Body of pancreas (tissue), 4 donors: Measurements from ENCODE around the gene FCRLB.

ENCODE experiments used
- POLR2A ChIP-seq, 3 donors: fragments of 450-650 bp; IDR thresholded peaks; one replicate each; pipeline ENCODE4 v1.6.1; 2016; ENCODE audit warnings: antibody characterized with exemption in 3 of 3, mild to moderate bottlenecking in 2 of 3
- TF ChIP-seq, protein P1 (sequence below), 7 experiments: fragments of 450-650 bp in 4 of 7; fragments of 200-600 bp in 3 of 7; sonication (generic) in 3 of 7; IDR thresholded peaks; one replicate each; pipeline ENCODE4 v1.5.1; 2016 to 2019; ENCODE audit warnings: antibody characterized with exemption in 7 of 7

DNA sequence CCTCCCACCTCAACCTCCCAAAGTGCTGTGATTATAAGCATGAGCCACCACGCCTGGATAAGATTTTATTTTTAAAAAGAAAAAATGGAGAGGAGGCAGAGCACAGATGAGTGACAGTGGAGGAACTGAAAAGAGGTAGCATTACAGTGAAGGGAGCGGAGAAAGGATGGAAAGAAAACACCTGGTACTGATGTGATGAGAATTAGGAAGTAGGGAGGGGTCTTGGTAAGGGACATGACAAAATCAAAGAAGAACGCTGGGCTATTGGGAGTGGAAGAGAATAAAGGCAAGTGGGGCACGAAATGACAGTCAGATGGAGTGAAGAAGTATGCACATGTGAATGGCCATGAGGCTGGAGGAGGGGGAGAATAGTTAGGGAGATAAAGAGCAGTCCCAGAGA, 12.0 kb upstream of the FCRLB start:
- TF ChIP-seq POLR2A (IDR thresholded peaks at IDR 0.05): no peak
- TF ChIP-seq, protein P1, sequence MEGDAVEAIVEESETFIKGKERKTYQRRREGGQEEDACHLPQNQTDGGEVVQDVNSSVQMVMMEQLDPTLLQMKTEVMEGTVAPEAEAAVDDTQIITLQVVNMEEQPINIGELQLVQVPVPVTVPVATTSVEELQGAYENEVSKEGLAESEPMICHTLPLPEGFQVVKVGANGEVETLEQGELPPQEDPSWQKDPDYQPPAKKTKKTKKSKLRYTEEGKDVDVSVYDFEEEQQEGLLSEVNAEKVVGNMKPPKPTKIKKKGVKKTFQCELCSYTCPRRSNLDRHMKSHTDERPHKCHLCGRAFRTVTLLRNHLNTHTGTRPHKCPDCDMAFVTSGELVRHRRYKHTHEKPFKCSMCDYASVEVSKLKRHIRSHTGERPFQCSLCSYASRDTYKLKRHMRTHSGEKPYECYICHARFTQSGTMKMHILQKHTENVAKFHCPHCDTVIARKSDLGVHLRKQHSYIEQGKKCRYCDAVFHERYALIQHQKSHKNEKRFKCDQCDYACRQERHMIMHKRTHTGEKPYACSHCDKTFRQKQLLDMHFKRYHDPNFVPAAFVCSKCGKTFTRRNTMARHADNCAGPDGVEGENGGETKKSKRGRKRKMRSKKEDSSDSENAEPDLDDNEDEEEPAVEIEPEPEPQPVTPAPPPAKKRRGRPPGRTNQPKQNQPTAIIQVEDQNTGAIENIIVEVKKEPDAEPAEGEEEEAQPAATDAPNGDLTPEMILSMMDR (IDR thresholded peaks at IDR 0.05): no peak
